Raji (cell line): ENCODE results near the gene RAD18.

Experiments
- POLR2A ChIP-seq: IDR thresholded peaks from 2 replicates; pipeline ENCODE4 v1.6.1; 2011; ENCODE audit warnings: low read depth, low read length, control low read depth; ENCODE audit not compliant: insufficient read depth

Gene RAD18

GRCh38 chr3:8853081-8853480 lies 110.2 kb downstream of the RAD18 start:
- TF ChIP-seq POLR2A: no peak

GRCh38 chr3:8852511-8852910 lies 110.8 kb downstream of the RAD18 start:
- TF ChIP-seq POLR2A: no peak

- TF ChIP-seq POLR2A: no peak
Observed at GRCh38 chr3:8851703-8852102, 111.6 kb downstream of the RAD18 start.

- no peak for TF ChIP-seq POLR2A
Observed at GRCh38 chr3:8848696-8849131, 114.6 kb downstream of the RAD18 start.

- no peak for TF ChIP-seq POLR2A
Observed at GRCh38 chr3:8847317-8847716, 116.0 kb downstream of the RAD18 start.

GRCh38 chr3:8846176-8846575 lies 117.1 kb downstream of the RAD18 start:
- TF ChIP-seq POLR2A: no peak

- no peak for TF ChIP-seq POLR2A
Observed at GRCh38 chr3:8845641-8846040, 117.6 kb downstream of the RAD18 start.

GRCh38 chr3:8843347-8843746 lies 119.9 kb downstream of the RAD18 start:
- no peak for TF ChIP-seq POLR2A

GRCh38 chr3:8842293-8842692 lies 121.0 kb downstream of the RAD18 start:
- no peak for TF ChIP-seq POLR2A

GRCh38 chr3:8841472-8841871 lies 121.8 kb downstream of the RAD18 start:
- TF ChIP-seq POLR2A: no peak

- no peak for TF ChIP-seq POLR2A
Observed at GRCh38 chr3:8840556-8840955, 122.7 kb downstream of the RAD18 start.

- TF ChIP-seq POLR2A: no peak
Observed at GRCh38 chr3:8839607-8840325, 123.5 kb downstream of the RAD18 start.

- no peak for TF ChIP-seq POLR2A
Observed at GRCh38 chr3:8838765-8839423, 124.4 kb downstream of the RAD18 start.

- no peak for TF ChIP-seq POLR2A
Observed at GRCh38 chr3:8838234-8838633, 125.0 kb downstream of the RAD18 start.

GRCh38 chr3:8837162-8837561 lies 126.1 kb downstream of the RAD18 start:
- no peak for TF ChIP-seq POLR2A

- no peak for TF ChIP-seq POLR2A
Observed at GRCh38 chr3:8836096-8836495, 127.2 kb downstream of the RAD18 start.
